ENCODE measurements around the gene MRFAP1L1. TPM values are rescaled to one million over a fixed set of nuclear protein-coding genes. Genes with fewer than 3 reads are reported as not detected.

The MRFAP1L1 gene
- total RNA-seq, 1 donor from 2014 or later: 46.6 TPM

GRCh38 chr4:6749340-6750171, 39.9 kb upstream of the MRFAP1L1 start:
- no peaks in the 10 kb centered on the region for H3K36me3 ChIP-seq
- no peaks in the 10 kb centered on the region for H3K27me3 ChIP-seq
- ATAC-seq: peak; percentile 76
- peaks cover 37% of the 10 kb centered on the region for H3K4me1 ChIP-seq
- no peaks in the 10 kb centered on the region for H3K9me3 ChIP-seq
- H3K27ac ChIP-seq: peak overlapping the region; percentile 3
- no peak for TF ChIP-seq CTCF (IDR thresholded peaks at IDR 0.05)
- H3K4me3 ChIP-seq: no peak overlapping the region
- peak; percentile 89 for DNase-seq
- intact Hi-C loops (cut with DNase I): no loop called here

- intact Hi-C loops (cut with DNase I): no loop called here
- Histone ChIP-seq H3K9me3 (no peaks in the 10 kb centered on the region), H3K4me3 (no peak overlapping the region), H3K36me3 (no peaks in the 10 kb centered on the region), H3K27ac (no peak overlapping the region), H3K4me1 (peaks cover 37% of the 10 kb centered on the region), H3K27me3 (no peaks in the 10 kb centered on the region)
- no peak for TF ChIP-seq CTCF (IDR thresholded peaks at IDR 0.05)
- DNase-seq (no peak), ATAC-seq (no peak)
Measured at GRCh38 chr4:6748286-6748685, 38.6 kb upstream of the MRFAP1L1 start.

GRCh38 chr4:6747294-6748051, 37.8 kb upstream of the MRFAP1L1 start:
- peak overlapping the region; percentile 51 for H3K27ac ChIP-seq
- H3K27me3 ChIP-seq: no peaks in the 10 kb centered on the region
- peaks cover 37% of the 10 kb centered on the region for H3K4me1 ChIP-seq
- intact Hi-C loops (cut with DNase I): no loop called here
- DNase-seq (peak; percentile 85), ATAC-seq (peak; percentile 61)
- H3K4me3 ChIP-seq: no peak overlapping the region
- TF ChIP-seq CTCF (IDR thresholded peaks at IDR 0.05): no peak
- no peaks in the 10 kb centered on the region for H3K9me3 ChIP-seq
- H3K36me3 ChIP-seq: no peaks in the 10 kb centered on the region

GRCh38 chr4:6746721-6747293, 37.1 kb upstream of the MRFAP1L1 start:
- Histone ChIP-seq H3K4me1 (peaks cover 32% of the 10 kb centered on the region), H3K4me3 (no peak overlapping the region), H3K9me3 (no peaks in the 10 kb centered on the region), H3K27ac (peak overlapping the region; percentile 51), H3K36me3 (no peaks in the 10 kb centered on the region), H3K27me3 (no peaks in the 10 kb centered on the region)
- intact Hi-C loops (cut with DNase I): no loop called here
- TF ChIP-seq CTCF (IDR thresholded peaks at IDR 0.05): no peak
- peak; percentile 88 for ATAC-seq
- peak; percentile 94 for DNase-seq

- Histone ChIP-seq H3K36me3 (no peaks in the 10 kb centered on the region), H3K9me3 (no peaks in the 10 kb centered on the region), H3K4me1 (peaks cover 14% of the 10 kb centered on the region), H3K27ac (no peak overlapping the region), H3K27me3 (no peaks in the 10 kb centered on the region), H3K4me3 (no peak overlapping the region)
- TF ChIP-seq CTCF (IDR thresholded peaks at IDR 0.05): no peak
- ATAC-seq (no peak), DNase-seq (peak; percentile 40)
- intact Hi-C loops (cut with DNase I): no loop called here
Measured at GRCh38 chr4:6742989-6743388, 33.3 kb upstream of the MRFAP1L1 start.

All from upper lobe of right lung (tissue), 1 donor.